Dermis blood vessel endothelial cell (primary cell): Measurements from ENCODE around the gene PPP1R3G. TPM values are rescaled to one million over a fixed set of nuclear protein-coding genes. Genes with fewer than 3 reads are reported as not detected.
"Not testable (repeated sequence)": the region's sequence is repeated elsewhere in the genome, so short reads cannot be mapped to it uniquely, and the experiment has no call there.

Source experiments
- DNase-seq: peaks from one replicate; pipeline ENCODE4 v3.0.0; 2010
- total RNA-seq: library from RNA; depleted of rRNA; stranded (reverse); fragments of >200 nt; gene quantifications from 2 replicates; pipeline ENCODE4 v1.2.3, GENCODE V29; 2014

PPP1R3G gene
- 0.74 and 0.85 TPM in 2 replicates for total RNA-seq

GRCh38 chr6:5084781-5085647, at the start of gene PPP1R3G:
TSS of gene PPP1R3G (plus strand) at chr6:5085341. CDS start at chr6:5085486, 145 bp downstream.
- peak; percentile 79 for DNase-seq

- peak; percentile 53 for DNase-seq
These were observed 48.9 kb upstream of the PPP1R3G start for GRCh38 chr6:5036269-5036668.

DNA sequence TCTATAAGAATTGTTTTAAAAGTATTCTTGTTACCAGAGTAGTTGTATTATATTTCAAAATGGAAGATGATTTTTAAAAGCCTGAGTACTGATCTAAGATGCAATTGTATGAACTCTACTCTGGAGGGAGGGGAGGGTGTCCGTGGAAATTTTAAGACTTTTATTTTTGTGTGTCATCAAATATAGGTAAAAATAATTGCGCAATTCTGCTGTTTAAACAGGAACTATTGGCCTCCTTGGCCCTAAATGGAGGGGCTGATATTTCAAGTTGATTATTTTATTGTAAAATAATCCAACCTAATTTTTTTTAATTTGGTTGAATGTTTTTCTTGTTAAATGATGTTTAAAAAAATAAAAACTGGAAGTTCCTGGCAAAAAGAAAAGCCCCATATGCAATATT, 43.2 kb upstream of the PPP1R3G start:
- DNase-seq = no peak

DNA sequence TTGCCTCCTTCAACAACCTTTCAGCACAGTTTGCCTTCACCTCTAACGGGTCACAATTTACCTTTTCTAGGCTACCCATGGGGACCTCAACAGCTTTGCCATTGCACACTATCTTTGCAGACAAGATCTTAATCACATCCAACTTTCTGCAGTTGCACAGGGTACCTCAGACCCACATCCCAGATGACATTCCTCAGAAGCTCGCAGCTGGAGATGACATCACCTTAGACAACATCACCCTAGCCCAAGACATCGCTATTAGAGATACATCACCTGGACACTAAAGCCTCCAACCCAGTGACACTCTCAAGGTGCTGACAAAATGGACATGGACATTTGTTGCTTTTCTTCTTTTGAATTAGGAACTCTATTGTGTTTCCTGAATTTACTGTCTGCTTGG, 42.7 kb upstream of the PPP1R3G start:
- DNase-seq = no peak

DNA sequence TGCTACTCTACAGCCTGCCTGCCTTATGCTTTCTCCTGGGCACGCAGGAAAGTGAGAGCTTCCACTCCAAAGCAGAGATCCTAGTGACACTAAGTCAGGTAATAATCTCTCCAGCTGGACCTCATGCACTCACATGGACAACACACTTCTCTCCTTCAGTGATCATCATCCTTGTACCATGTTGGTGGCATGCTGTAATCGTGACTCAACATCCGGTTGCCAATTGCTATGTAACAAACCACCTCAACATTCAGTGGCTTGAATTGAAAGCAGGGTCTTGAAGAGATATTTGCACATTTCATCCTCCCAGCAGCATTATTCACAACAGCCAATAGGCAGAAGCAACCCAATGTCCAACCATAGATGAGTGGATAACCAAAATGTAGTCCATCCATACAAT, 40.3 kb upstream of the PPP1R3G start:
- DNase-seq = no peak

DNA sequence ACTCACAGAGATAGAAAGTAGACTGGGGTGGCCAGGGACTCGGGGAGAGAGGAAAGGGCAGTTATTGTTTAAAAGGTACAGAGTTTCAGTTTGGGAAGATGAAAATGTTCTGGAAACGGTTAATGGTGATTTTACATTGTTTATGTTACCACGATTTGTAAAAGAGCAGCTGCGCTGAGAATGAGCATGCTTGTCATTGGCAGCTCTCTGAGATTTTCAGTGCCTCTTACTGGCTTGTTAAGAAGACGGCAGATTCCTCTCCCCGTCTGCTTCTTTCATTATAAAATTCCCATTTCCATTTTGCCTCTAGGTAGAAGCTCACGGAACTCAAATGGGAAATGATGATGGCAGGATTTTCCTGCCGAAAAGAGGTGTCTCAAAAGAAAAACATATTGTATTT, 39.7 kb upstream of the PPP1R3G start:
- no peak for DNase-seq

DNA sequence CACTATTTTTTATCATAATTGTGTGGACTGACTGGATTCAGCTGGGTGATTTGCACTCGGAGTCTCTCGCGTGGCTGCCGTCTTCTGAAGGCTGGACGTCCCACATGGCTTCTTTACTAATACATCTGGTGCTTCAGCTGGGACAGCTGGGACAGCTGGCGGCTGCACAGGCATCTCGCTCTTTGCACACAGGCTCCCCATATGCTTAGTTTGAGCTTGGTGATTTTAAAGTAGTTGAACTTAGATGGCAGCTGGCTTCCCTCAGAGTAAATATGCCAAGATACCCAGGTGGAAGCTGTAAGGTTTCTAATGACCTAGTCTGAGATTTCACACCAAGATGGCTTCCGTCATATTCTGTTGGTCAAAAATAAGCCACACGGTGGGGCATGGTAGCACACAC, 38.7 kb upstream of the PPP1R3G start:
- DNase-seq = no peak

- no peak for DNase-seq
These were observed 35.1 kb upstream of the PPP1R3G start for GRCh38 chr6:5050009-5050408.

DNA sequence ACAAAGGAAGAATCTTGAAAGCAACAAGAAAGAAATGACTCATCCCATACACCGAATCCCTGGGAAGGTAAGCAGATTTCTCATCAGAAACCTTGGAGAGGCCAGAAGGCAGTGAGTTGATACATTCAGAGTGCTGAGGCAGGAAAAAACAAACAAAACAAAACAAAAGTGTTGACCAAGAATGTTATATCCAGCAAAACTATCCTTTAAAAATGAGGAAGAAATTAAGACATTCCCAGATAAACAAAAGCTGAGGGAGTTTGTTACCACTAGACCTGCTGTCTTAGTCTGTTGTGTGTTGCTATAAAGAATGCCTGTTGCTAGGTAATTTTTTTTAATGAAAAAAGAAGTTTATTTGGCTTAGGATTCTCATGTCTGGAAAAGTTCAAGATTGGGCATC, 33.7 kb upstream of the PPP1R3G start:
- no peak for DNase-seq

DNA sequence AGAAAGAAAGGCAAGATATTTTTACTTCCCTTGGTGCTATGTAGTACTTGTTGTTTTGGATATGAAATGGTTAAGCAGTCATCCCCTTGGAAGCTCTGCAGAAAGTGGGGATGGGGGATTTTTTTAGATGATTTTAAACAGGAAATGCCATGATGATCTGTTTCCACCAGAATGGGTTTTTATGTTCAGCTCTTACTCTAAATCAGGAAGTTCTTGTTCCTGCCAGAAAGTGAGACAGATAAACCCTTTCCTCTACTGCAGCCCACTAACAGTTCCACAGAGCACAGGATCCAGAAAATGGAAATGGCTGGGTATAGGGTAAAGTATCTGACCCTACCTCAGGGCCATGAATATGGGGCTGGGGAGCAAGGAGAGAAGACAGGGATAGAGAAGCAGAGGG, 32.1 kb upstream of the PPP1R3G start:
- DNase-seq = peak; percentile 78

GRCh38 chr6:5053864-5054244, 31.3 kb upstream of the PPP1R3G start:
- DNase-seq = peak; percentile 50

GRCh38 chr6:5054245-5054873, 30.8 kb upstream of the PPP1R3G start:
- DNase-seq = peak; percentile 82

DNA sequence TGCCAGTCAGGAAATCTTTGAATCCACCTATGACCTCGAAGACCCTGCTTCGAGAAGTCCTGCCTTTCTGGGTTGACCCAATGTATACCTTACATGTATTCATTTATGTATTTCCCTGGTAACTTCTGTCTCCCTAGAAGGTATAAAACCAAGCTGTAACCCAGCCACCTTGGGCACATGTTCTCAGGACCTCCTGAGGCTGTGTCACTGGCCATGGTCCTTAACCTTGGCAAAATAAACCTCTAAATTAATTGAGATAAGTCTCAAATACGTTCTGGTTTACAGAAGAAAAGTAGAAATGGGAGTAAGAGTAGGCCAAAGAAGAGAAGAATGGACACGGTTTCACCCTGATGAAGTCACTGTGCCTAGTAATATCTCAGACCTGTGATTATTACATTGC, 30.0 kb upstream of the PPP1R3G start:
- peak; percentile 17 for DNase-seq

DNA sequence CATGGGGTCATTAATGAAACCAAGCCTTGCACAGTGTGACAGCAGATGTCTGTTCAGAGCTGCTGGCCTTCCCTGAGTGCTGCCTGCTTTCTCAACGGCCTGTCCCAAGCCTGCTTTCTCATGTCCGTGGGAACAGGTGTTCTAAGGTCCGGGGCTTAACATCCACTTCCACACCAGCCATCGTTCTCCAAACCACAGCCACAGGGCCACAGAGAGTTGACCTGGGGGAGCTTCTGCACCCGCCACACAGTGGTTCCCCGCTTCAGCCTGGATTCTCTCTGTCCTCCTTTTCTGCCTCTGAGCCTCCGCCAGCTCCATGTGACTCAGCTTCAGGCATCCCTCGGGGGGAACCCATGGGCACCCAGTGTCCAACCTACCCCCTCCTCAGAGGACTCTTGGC, 26.9 kb upstream of the PPP1R3G start:
- no peak for DNase-seq

DNA sequence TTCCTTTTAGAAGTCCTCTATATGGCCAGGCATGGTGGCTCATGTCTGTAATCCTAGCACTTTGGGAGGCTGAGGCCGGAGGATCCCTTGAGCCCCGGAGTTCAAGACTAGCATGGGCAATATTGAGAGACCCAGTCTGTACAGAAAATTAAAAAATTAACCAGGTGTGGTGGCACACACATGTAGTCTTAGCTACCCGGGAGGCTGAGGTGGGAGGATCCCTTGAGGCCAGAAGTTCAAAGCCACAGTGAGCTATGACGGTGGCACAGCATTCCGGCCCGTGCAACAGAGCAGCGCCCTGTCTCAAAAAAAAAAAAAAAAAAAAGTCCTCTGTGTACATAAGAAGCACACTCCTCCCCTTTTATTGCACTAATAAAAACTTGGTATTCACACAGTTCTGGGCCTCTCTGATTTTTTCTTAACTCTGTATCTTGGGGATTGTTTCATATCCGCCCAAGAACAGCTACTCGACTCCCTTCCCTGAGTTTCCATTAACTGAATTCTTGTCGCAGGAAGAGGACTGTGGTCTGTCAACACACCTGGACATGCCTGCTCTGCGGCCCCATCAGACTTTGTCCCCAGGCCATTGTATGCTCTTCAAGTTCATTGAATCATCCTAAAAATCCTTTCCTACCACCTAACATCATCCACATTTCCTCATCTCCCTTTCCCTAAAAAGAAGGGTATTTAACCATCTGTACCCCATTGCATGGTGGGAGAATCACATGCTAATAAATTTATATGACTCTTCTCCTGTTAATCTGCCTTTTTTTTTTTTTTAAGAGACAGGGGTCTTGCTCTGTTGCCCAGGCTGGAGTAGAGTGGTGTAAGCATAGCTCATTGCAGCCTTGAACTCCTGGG, 25.9 kb upstream of the PPP1R3G start:
- no peak for DNase-seq

- not testable (repeated sequence) for DNase-seq
These were observed 24.7 kb upstream of the PPP1R3G start for GRCh38 chr6:5060439-5060838.

- DNase-seq = no peak
These were observed 24.0 kb upstream of the PPP1R3G start for GRCh38 chr6:5061152-5061551.

DNA sequence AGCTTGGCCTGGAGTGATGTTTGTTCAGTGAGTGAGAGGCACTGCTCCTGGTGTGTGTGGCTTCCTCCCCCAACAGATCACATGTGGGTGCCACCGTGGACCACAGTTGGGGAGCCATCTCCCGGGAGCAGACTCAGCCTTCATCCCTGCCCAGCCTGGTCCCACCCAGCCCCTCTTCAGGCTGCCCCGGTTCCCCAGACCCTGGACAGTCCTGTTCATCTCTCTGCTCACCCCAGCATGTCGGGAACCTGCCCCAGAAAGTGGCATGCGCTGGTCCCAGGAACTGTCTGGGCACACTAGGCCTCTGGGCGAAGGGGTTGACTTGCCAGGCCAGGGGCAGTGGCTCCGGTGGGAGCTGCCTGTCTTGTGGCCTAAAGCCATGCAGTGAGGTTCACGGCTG, 21.5 kb upstream of the PPP1R3G start:
- no peak for DNase-seq

DNA sequence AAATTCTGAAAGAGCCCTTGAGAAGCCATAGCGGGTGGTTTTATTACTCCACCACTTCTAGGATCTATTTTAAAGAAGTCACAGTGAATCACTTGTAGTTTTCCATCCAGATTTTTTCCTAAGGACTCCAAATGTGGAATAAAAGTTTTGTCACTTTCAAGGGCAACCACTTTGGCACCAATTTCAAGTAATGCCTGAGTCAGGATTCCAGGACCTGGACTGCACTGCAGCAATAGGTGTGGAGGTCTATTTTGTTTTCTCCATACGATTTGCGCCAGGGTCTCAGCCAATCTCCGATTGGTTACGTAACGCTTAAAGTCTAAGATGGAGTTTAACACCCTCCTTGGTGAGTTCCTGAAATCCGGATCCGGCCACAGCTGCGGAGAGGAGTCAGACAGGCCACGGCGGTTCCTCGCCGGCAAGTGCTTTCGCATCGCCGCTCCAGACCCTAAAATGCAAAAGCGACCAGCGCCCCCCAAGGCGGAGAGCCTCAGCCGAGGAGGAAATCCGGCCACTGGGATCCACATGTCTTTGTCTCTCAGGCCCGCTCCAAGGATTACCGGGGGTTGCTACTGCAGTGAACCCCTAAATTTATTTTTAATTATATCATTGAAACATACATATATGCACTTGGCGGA, 18.6 kb upstream of the PPP1R3G start:
- no peak for DNase-seq

- no peak for DNase-seq
These were observed 17.8 kb upstream of the PPP1R3G start for GRCh38 chr6:5067305-5067704.

GRCh38 chr6:5068153-5068751, 16.9 kb upstream of the PPP1R3G start:
- DNase-seq = no peak

GRCh38 chr6:5071216-5071615, 13.9 kb upstream of the PPP1R3G start:
- no peak for DNase-seq
